GM12875 (cell line): Measurements from ENCODE around the gene C11orf65.
A peak's percentile ranks its signal among the peaks of the same experiment; 100 is the strongest.

Experiments used
- H3K4me3 ChIP-seq: one replicate; pipeline ENCODE4 v1.5.1; 2011; ENCODE audit warnings: low read depth, low read length, control low read depth
- CTCF ChIP-seq: IDR thresholded peaks from 2 replicates; pipeline ENCODE4 v1.5.1; 2011; ENCODE audit warnings: low read depth, mild to moderate bottlenecking, control low read depth, inconsistent platforms, low read length, moderate library complexity, borderline replicate concordance; ENCODE audit not compliant: insufficient read depth

The C11orf65 gene

GRCh38 chr11:108500721-108501120, 33.4 kb upstream of the C11orf65 start:
- H3K4me3 ChIP-seq = no peak overlapping the region
- no peak for TF ChIP-seq CTCF

GRCh38 chr11:108500169-108500568, 32.8 kb upstream of the C11orf65 start:
- TF ChIP-seq CTCF = no peak
- H3K4me3 ChIP-seq = no peak overlapping the region

GRCh38 chr11:108498816-108499408, 31.6 kb upstream of the C11orf65 start:
- peak overlapping the region; percentile 65 for H3K4me3 ChIP-seq
- no peak for TF ChIP-seq CTCF

GRCh38 chr11:108498046-108498815, 30.9 kb upstream of the C11orf65 start, which contains the start of gene POGLUT3:
TSS of gene POGLUT3 (minus strand) at chr11:108498384. CDS start at chr11:108498366, 18 bp downstream.
- H3K4me3 ChIP-seq = peak within 1 kb of the TSS; percentile 65
- TF ChIP-seq CTCF = 0 out of 2 replicates have a peak, but pooled peaks have one; percentile 0

- no peak for TF ChIP-seq CTCF
- peak overlapping the region; percentile 65 for H3K4me3 ChIP-seq
These were observed 30.2 kb upstream of the C11orf65 start for GRCh38 chr11:108497317-108498045.

- TF ChIP-seq CTCF = no peak
- H3K4me3 ChIP-seq = peak overlapping the region; percentile 65
These were observed 29.4 kb upstream of the C11orf65 start for GRCh38 chr11:108496643-108497256.
